ENCODE results near the gene DSCAML1.

Gene DSCAML1

GRCh38 chr11:117649296-117650055, 147.5 kb downstream of the DSCAML1 start:
- H3K27ac Mint-ChIP-seq = no peak overlapping the region
- no peaks in the 10 kb centered on the region for H3K4me1 Mint-ChIP-seq
- H3K36me3 Mint-ChIP-seq = no peaks in the 10 kb centered on the region
- no peak overlapping the region for H3K4me3 Mint-ChIP-seq
- no peaks in the 10 kb centered on the region for H3K9me3 Mint-ChIP-seq
- ATAC-seq = no peak
- DNase-seq (ENCODE audit: low spot score in 2 of 2) = no peak

DNA sequence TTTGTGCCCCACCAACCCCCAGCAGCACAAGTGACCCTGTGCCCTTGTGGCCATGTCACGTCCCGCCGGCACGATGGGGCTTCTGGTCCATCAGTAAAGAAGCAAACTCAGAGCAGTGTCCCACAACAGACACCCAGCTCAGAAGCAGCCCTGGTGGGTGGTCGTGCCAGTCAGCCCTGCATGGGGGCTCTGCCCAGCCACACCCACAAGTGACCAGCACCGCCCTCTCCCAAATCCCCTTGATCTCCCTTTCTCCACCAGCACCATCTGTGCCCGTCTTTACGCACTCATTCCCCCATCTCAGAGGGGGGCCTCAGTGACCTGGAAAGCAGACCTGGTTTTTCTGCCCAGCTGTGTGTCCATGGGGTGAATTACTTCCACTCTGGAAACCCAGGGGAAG, 149.1 kb downstream of the DSCAML1 start:
- Mint-ChIP-seq H3K9me3 (no peaks in the 10 kb centered on the region), H3K4me3 (no peak overlapping the region), H3K27ac (no peak overlapping the region), H3K4me1 (no peaks in the 10 kb centered on the region), H3K36me3 (no peaks in the 10 kb centered on the region)
- no peak for DNase-seq (ENCODE audit: low spot score in 2 of 2)
- no peak for ATAC-seq

- H3K36me3 Mint-ChIP-seq = no peaks in the 10 kb centered on the region
- no peak overlapping the region for H3K27ac Mint-ChIP-seq
These were observed 149.8 kb downstream of the DSCAML1 start for GRCh38 chr11:117647207-117647606.

GRCh38 chr11:117646411-117646810, 150.6 kb downstream of the DSCAML1 start:
- no peak for ATAC-seq
- no peak for DNase-seq (ENCODE audit: low spot score in 2 of 2)
- no peak overlapping the region for H3K27ac Mint-ChIP-seq
- no peak overlapping the region for H3K4me3 Mint-ChIP-seq
- no peaks in the 10 kb centered on the region for H3K36me3 Mint-ChIP-seq
- H3K9me3 Mint-ChIP-seq = no peaks in the 10 kb centered on the region
- no peaks in the 10 kb centered on the region for H3K4me1 Mint-ChIP-seq

More at GRCh38 chr11:117647207-117647606, 149.8 kb downstream of the DSCAML1 start:
- H3K9me3 Mint-ChIP-seq = no peaks in the 10 kb centered on the region
- H3K4me3 Mint-ChIP-seq = no peak overlapping the region
- DNase-seq (ENCODE audit: low spot score in 2 of 2) (no peak), ATAC-seq (no peak)
- H3K4me1 Mint-ChIP-seq = no peaks in the 10 kb centered on the region

DNA sequence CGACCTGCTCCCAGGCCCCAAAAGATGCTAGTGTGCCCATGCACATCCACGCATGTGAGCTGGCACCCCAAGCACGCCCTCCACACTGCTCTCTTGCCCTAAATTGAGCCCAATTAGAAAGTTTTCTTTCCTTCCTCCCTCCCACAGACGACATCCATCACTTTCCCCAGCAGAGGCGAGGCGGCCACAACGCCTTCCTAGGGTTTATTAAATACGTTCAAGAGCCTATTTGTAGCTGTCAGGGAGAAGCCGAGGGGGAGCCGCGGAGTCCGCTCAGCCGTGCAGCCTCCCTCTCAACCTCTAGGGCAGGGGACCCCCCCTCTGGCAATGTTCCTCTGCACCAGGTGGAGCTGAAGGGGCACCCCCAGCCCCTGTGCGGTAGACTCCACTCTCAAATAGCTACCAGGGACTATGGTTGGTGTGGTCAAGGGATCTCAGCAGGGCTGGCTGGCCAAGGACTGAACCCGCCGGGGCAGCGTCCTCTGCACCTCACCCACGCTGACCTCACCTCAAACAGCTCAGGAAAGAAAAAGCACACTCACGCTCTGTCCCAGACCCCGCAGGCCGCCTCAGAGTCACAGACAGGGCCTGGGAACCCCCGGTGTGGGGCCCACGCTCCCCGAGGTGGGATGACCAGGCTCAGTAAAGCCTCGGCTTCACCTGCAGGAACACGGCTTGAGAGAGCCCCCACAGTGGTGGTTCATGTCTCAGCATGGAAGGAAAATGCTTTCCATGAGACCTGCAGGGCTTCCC, 152.4 kb downstream of the DSCAML1 start:
- no peaks in the 10 kb centered on the region for H3K9me3 Mint-ChIP-seq
- DNase-seq (ENCODE audit: low spot score in 2 of 2) (no peak), ATAC-seq (no peak)
- H3K4me3 Mint-ChIP-seq = no peak overlapping the region
- no peaks in the 10 kb centered on the region for H3K36me3 Mint-ChIP-seq
- no peaks in the 10 kb centered on the region for H3K4me1 Mint-ChIP-seq
- no peak overlapping the region for H3K27ac Mint-ChIP-seq

GRCh38 chr11:117643606-117644300, 153.3 kb downstream of the DSCAML1 start:
- H3K27ac Mint-ChIP-seq = no peak overlapping the region
- no peak for ATAC-seq
- H3K4me3 Mint-ChIP-seq = no peak overlapping the region
- H3K36me3 Mint-ChIP-seq = no peaks in the 10 kb centered on the region
- no peak for DNase-seq (ENCODE audit: low spot score in 2 of 2)
- no peaks in the 10 kb centered on the region for H3K9me3 Mint-ChIP-seq
- no peaks in the 10 kb centered on the region for H3K4me1 Mint-ChIP-seq

- DNase-seq (ENCODE audit: low spot score in 2 of 2) = no peak
- no peaks in the 10 kb centered on the region for H3K4me1 Mint-ChIP-seq
- no peak for ATAC-seq
- no peak overlapping the region for H3K4me3 Mint-ChIP-seq
- H3K27ac Mint-ChIP-seq = no peak overlapping the region
- no peaks in the 10 kb centered on the region for H3K9me3 Mint-ChIP-seq
- no peaks in the 10 kb centered on the region for H3K36me3 Mint-ChIP-seq
These were observed 154.2 kb downstream of the DSCAML1 start for GRCh38 chr11:117642835-117643234.

GRCh38 chr11:117642396-117642795, 154.6 kb downstream of the DSCAML1 start:
- no peak for DNase-seq (ENCODE audit: low spot score in 2 of 2)
- no peak overlapping the region for H3K4me3 Mint-ChIP-seq
- H3K9me3 Mint-ChIP-seq = no peaks in the 10 kb centered on the region
- no peaks in the 10 kb centered on the region for H3K36me3 Mint-ChIP-seq
- H3K27ac Mint-ChIP-seq = no peak overlapping the region
- no peaks in the 10 kb centered on the region for H3K4me1 Mint-ChIP-seq
- no peak for ATAC-seq

DNA sequence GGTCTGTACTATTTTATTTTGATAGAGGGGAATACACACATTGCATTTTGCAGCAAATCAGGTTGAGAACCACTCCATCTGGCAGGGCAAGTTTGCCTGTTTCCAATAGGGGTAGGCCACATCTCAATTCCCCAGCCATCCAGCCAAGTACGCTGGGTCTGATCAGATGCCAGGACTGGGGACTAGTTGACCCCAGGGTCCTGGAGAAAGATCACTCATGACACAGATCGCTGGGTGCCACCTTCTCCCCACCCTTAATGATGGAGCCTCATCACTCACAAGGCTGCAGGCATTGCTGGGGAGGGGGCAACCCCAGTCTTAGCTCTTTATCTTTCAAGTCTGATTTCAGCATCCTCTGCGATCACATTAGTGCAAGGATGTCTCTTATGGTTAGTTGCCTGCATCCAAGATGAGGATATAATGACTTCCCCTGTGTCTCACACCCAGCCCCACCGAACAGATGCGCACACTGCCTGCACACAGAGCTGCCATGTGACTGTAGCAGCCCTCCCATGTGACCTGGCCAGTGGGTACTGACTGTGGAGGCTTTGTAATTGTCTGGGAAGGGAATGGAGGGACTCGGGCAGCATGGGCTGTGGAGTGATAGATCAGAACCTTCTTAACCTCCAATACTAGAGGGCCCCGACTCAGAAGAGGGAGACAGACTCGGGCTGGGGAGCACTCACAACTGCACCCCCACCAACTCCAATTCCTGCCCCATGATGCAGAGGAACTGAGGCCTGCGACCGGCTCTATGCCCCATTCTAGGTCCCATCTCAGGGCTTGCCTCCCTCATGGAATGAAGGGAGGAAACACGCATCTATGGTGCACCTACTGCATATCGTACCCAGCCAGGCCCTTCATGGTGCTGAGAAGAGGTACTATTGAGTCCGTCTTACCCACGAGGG, 155.8 kb downstream of the DSCAML1 start:
- Mint-ChIP-seq H3K9me3 (no peaks in the 10 kb centered on the region), H3K36me3 (no peaks in the 10 kb centered on the region), H3K4me3 (no peak overlapping the region), H3K27ac (no peak overlapping the region), H3K4me1 (no peaks in the 10 kb centered on the region)
- peak; percentile 24 for ATAC-seq
- DNase-seq (ENCODE audit: low spot score in 2 of 2) = no peak

- H3K36me3 Mint-ChIP-seq = no peaks in the 10 kb centered on the region
- ATAC-seq (no peak), DNase-seq (ENCODE audit: low spot score in 2 of 2) (no peak)
- H3K27ac Mint-ChIP-seq = no peak overlapping the region
- no peak overlapping the region for H3K4me3 Mint-ChIP-seq
- H3K9me3 Mint-ChIP-seq = no peaks in the 10 kb centered on the region
- H3K4me1 Mint-ChIP-seq = no peaks in the 10 kb centered on the region
These were observed 157.0 kb downstream of the DSCAML1 start for GRCh38 chr11:117640041-117640440.

DNA sequence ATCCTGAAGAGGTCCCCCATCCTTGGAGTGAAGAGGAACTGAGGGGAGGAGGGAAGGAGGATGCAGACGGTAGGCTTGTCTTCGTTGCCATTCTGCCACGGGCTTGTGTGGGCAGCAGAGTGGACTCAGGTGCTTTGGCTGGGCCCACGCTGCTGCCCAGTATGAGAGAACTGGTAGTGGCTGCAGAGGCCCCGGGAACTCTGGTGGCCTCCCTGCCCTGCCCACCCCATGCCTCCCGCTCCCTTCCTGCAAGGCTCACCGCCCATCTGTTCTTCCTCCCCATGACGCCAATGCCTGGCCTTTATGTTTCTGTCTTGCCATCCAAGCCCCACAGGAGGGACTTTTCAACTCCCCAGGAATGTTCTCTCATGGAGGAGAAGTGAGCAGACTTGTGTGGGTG, 157.4 kb downstream of the DSCAML1 start:
- ATAC-seq = no peak
- no peak overlapping the region for H3K27ac Mint-ChIP-seq
- DNase-seq (ENCODE audit: low spot score in 2 of 2) = no peak
- H3K4me1 Mint-ChIP-seq = no peaks in the 10 kb centered on the region
- H3K4me3 Mint-ChIP-seq = no peak overlapping the region
- no peaks in the 10 kb centered on the region for H3K9me3 Mint-ChIP-seq
- no peaks in the 10 kb centered on the region for H3K36me3 Mint-ChIP-seq

DNA sequence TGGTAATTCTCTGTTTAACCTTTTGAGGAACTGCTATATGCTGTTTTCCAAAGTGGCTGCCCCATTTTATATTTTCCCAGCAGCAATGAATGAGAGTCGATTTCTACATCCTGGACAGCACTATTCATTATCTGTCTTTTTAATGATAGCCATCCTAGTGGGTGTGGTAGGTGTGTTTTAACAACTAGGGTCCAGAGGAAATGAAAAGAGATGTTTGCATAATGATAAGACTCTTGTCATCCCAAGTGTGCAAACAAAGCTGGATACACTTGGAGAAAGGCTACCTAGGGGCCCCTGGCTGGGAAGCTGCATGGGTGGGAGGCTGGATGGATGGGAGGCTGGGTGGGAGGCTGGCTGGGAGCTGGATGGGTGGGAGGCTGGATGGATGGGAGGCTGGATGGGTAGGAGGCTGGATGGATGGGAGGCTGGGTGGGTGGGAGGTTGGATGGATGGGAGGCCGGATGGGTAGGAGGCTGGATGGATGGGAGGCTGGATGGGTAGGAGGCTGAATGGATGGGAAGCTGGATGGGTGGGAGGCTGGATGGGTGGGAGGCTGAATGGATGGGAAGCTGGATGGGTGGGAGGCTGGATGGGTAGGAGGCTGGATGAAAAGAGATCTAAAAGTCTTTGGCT, 158.0 kb downstream of the DSCAML1 start:
- DNase-seq (ENCODE audit: low spot score in 2 of 2) (no peak), ATAC-seq (no peak)
- no peak overlapping the region for H3K4me3 Mint-ChIP-seq
- no peaks in the 10 kb centered on the region for H3K36me3 Mint-ChIP-seq
- H3K27ac Mint-ChIP-seq = no peak overlapping the region
- H3K9me3 Mint-ChIP-seq = no peaks in the 10 kb centered on the region
- no peaks in the 10 kb centered on the region for H3K4me1 Mint-ChIP-seq

DNA sequence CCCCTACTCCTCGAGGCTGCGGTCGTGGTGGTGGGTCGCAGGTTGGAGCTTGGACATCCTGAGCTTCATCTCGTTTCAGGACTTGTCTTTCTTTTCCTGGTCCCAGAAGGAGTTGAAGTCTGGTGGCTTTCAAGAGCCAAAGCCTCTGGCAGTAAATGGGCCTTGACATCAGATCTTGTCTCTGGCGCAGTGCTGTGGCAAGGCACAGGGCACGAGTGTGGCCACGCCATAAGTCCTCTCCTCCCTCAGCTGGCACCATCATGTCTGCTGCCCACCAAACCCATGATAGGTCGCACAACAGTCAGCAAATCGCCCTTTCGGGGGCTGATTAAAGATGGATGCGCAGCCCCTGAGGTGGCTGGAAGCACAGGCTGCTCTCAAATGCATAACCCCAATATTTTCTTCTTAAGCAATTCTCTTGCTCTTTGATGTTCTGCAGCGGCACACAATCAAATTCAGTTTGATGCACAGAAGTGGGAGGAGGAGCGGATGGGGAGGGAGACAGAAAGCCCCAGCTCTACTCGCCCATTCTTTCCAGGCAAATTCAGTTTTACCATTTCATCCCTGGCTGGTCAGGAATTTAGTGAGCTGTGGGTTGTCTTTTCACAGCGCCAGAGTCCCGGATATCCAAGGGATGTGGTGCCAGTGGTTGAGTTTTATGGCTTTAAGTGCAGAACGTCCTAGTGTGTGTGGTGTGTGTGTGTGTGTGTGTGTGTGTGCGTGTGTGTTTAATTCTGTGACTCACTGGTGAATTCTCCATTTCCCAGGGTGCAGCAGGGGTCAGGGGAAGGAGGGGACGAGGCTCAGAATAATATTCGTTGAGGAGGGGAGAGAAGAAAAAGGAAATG, 162.0 kb downstream of the DSCAML1 start:
- Mint-ChIP-seq H3K9me3 (no peaks in the 10 kb centered on the region), H3K4me3 (no peak overlapping the region), H3K36me3 (no peaks in the 10 kb centered on the region), H3K4me1 (no peaks in the 10 kb centered on the region), H3K27ac (no peak overlapping the region)
- DNase-seq (ENCODE audit: low spot score in 2 of 2) (no peak), ATAC-seq (no peak)
